ENCODE data around the gene GGA2.
"Not testable (repeated sequence)": the region's sequence is repeated elsewhere in the genome, so short reads cannot be mapped to it uniquely, and the experiment has no call there.

The GGA2 gene

GRCh38 chr16:23510164-23510914, at the start of gene GGA2:
Gene GGA2, minus strand, starts transcription at chr16:23510494. Its CDS starts 83 bp downstream, at chr16:23510411.
- DNase-seq (ENCODE audit: low read depth, low spot score), result peak; percentile 92

- peak; percentile 33 for DNase-seq (ENCODE audit: low read depth, low spot score)
Measured at GRCh38 chr16:23557779-23558702, 47.7 kb upstream of the GGA2 start.

GRCh38 chr16:23556881-23557778, 46.8 kb upstream of the GGA2 start, which contains the start of the genes EARS2 and UBFD1:
Gene EARS2, minus strand, starts transcription at chr16:23557350. Its CDS starts 7 bp downstream, at chr16:23557343.
Gene UBFD1, plus strand, starts transcription at chr16:23557727. Its CDS starts 16 bp downstream, at chr16:23557743.
- peak; percentile 99 for DNase-seq (ENCODE audit: low read depth, low spot score)

- DNase-seq (ENCODE audit: low read depth, low spot score), result no peak
Measured at GRCh38 chr16:23554536-23554935, 44.2 kb upstream of the GGA2 start.

- DNase-seq (ENCODE audit: low read depth, low spot score), result no peak
Measured at GRCh38 chr16:23552161-23552560, 41.9 kb upstream of the GGA2 start.

- no peak for DNase-seq (ENCODE audit: low read depth, low spot score)
Measured at GRCh38 chr16:23549938-23550337, 39.6 kb upstream of the GGA2 start.

- no peak for DNase-seq (ENCODE audit: low read depth, low spot score)
Measured at GRCh38 chr16:23544436-23544835, 34.1 kb upstream of the GGA2 start.

GRCh38 chr16:23540817-23541178, 30.5 kb upstream of the GGA2 start:
- not testable (repeated sequence) for DNase-seq (ENCODE audit: low read depth, low spot score)

- DNase-seq (ENCODE audit: low read depth, low spot score), result no peak
Measured at GRCh38 chr16:23539984-23540816, 29.9 kb upstream of the GGA2 start.

- DNase-seq (ENCODE audit: low read depth, low spot score), result no peak
Measured at GRCh38 chr16:23538919-23539278, 28.6 kb upstream of the GGA2 start.

- no peak for DNase-seq (ENCODE audit: low read depth, low spot score)
Measured at GRCh38 chr16:23537390-23537789, 27.1 kb upstream of the GGA2 start.

- DNase-seq (ENCODE audit: low read depth, low spot score), result peak; percentile 24
Measured at GRCh38 chr16:23535901-23536300, 25.6 kb upstream of the GGA2 start.

- no peak for DNase-seq (ENCODE audit: low read depth, low spot score)
Measured at GRCh38 chr16:23534868-23535860, 24.9 kb upstream of the GGA2 start.

- DNase-seq (ENCODE audit: low read depth, low spot score), result no peak
Measured at GRCh38 chr16:23532448-23532847, 22.2 kb upstream of the GGA2 start.

GRCh38 chr16:23530062-23530461, 19.8 kb upstream of the GGA2 start:
- no peak for DNase-seq (ENCODE audit: low read depth, low spot score)

- no peak for DNase-seq (ENCODE audit: low read depth, low spot score)
Measured at GRCh38 chr16:23528644-23529310, 18.5 kb upstream of the GGA2 start.

- no peak for DNase-seq (ENCODE audit: low read depth, low spot score)
Measured at GRCh38 chr16:23527961-23528643, 17.8 kb upstream of the GGA2 start.

- DNase-seq (ENCODE audit: low read depth, low spot score), result no peak
Measured at GRCh38 chr16:23524886-23525285, 14.6 kb upstream of the GGA2 start.

Measured in astrocyte of the hippocampus (primary cell).